Bronchus fibroblast of lung (primary cell): ENCODE measurements around the gene PDE4D. TPM values are rescaled to one million over a fixed set of nuclear protein-coding genes. Genes with fewer than 3 reads are reported as not detected.

Source experiments
- total RNA-seq: library from RNA; depleted of rRNA; stranded (reverse); fragments of >200 nt; gene quantifications from 2 replicates; pipeline ENCODE4 v1.2.3, GENCODE V29; 2015

PDE4D gene
- total RNA-seq: 6.5 and 8.7 TPM in 2 replicates

GRCh38 chr5:59893429-59894227 lies at the start of gene PDE4D:
Gene PDE4D (minus strand): TSS chr5:59893726.

